CD4-positive, alpha-beta T cell treated with Interleukin-6 at 100 ng/mL for 8 hours (primary cell): ENCODE data around the gene NLRP11.
"Not testable (repeated sequence)": the region's sequence is repeated elsewhere in the genome, so short reads cannot be mapped to it uniquely, and the experiment has no call there.

Source experiments
- DNase-seq: peaks from one replicate; pipeline ENCODE4 v3.0.0-alpha.2; 2020; ENCODE audit warnings: mixed read lengths, low spot score

NLRP11 gene

DNA sequence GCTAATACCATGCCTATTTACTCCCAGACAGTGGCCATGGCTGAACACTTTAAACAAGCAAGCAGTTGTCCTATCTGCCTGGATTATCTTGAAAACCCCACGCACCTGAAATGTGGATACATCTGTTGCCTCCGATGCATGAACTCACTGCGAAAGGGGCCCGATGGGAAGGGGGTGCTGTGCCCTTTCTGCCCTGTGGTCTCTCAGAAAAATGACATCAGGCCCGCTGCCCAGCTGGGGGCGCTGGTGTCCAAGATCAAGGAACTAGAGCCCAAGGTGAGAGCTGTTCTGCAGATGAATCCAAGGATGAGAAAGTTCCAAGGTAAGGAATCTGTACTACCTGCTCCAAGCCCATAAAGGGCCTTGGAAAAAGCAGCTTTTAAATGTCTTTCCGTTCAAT lies 54.3 kb downstream of the NLRP11 start:
- no peak for DNase-seq

DNA sequence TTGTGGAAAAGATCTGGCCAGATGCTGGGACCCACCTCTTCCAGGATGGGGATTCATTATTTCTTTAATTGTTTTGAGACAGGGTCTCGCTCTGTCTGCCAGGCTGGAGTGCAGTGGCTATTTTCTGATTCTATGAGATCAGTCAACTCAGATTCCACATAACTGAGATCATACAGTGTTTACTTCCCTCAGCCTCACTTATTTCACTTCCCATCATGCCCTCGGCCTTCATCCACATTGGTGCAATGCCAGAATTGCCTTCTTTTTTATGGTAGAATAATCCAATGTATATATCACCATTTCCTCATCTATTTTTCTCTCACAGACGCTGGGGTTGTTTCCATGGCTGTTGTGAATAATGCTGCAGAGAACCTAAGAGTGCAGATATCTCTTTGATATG lies 62.2 kb downstream of the NLRP11 start:
- not testable (repeated sequence) for DNase-seq

DNA sequence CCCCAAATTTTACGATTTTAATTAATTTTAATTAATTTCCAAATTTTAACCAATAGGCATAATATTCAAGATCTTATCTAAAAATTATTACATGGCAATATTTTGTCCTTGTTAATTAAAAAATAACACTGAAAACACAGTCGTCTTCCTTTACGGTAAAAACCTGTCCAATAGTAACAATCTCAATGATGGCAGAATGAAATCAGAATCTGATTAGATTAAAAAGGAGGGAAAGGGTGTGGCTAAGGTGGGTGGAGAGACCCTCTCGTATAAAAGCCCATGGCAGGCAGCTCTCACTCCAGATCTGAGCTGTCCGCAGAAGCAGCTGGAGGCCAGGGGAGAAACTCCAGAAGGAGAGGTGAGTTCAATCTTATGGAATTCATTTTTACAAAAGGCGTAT lies 63.0 kb downstream of the NLRP11 start, which contains the start of gene RFPL4AL1:
Gene RFPL4AL1 (plus strand): TSS at position 301 of the 400 bp plus-strand sequence. CDS start 2,687 bp downstream, outside the sequence.
- not testable (repeated sequence) for DNase-seq

DNA sequence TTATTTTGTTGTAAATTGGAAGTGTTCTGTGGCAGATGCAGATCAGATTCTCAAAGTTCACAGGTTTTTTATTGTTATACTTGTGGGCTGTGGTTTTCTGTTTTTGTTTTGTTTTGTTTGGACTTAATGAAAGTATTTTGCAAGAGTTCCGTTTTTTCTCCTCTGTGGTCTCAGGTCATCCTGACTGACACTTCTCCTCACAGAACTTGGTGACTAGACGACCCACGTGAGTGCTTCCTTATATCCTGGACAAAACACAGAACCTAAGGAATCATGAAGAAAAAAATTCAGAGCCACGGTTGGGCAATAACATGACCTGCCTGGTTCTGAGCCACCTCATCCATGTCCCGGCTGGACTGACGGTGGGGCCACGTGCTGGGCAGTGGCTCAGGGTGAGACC lies 65.3 kb downstream of the NLRP11 start:
- no peak for DNase-seq

DNA sequence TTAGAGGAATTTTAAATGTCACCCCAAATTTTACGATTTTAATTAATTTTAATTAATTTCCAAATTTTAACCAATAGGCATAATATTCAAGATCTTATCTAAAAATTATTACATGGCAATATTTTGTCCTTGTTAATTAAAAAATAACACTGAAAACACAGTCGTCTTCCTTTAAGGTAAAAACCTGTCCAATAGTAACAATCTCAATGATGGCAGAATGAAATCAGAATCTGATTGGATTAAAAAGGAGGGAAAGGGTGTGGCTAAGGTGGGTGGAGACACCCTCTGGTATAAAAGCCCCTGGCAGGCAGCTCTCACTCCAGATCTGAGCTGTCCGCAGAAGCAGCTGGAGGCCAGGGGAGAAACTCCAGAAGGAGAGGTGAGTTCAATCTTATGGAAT lies 73.0 kb downstream of the NLRP11 start, which contains the start of gene RFPL4A:
Gene RFPL4A (plus strand): TSS at position 301 of the 400 bp plus-strand sequence. CDS start 2,704 bp downstream, outside the sequence.
- DNase-seq, result not testable (repeated sequence)

DNA sequence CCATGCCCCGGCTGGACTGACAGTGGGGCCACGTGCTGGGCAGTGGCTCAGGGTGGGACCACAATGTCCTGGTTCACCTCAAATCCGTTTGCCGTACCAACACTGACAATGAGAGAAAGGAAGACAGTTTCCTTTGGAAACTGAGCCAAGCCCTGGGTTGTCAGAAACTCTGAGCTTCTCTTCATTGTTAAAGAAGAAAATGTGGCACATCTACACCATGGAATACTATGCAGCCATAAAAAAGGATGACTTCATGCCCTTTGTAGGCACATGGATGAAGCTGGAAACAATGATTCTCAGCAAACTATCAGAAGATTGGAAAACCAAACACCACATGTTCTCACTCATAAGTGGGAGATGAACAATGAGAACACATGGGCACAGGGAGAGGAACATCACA lies 75.0 kb downstream of the NLRP11 start:
- DNase-seq, result not testable (repeated sequence)

DNA sequence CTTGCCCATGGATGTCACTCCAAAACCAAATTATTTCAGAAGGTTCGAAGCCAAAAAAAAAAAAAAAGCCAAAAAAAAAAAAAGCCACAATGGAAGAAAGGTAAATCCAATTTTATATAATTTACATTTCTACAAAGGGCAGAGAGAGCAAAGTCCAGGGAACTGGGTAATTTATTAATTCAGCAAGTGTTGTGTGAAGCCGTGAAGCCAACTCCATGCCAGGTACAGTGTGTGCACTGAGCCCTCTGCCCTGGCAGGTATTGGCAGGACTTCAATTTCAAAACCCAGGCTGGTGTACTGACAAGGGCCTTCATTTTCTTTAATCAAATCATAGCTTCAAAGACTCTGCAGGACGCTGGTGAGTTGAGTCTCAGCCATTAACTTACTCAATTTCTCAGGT lies 78.4 kb downstream of the NLRP11 start:
- no peak for DNase-seq

DNA sequence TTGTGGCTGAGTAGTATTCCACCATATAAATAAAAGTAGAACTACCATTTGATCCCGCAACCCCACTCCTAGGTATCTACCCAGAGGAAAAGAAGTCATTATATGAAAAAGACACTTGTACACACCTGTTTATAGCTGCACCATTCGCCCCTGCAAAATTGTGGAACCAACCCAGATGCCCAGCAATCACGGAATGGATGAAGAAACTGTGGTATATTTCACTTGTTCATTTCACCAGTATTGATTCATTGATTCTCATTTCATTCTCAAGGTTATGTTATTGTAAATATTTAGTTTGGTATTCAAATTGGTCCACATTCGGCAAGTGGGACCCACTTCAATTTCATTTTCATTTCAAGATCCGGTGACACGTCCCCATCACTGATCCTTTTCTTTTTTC lies 81.1 kb downstream of the NLRP11 start:
- DNase-seq, result no peak

DNA sequence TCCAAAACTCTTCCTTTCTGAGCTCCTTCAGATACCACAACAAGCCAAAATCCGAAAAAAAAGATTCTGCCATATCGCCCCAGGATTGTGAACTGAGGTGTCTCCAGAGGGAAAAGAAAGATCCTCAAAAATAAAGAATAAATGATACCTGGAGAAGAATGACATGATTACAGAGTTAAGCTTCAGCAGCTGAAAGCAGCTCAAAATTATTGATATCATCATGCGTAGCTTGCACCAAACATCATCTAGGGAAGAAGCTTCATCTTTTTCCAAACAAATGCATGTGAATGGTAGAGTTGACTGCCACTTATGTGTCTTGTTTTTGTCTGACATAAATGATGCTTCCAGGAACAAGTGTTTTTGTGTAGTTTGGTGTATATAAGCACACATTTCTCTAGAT lies 93.5 kb downstream of the NLRP11 start, which contains the start of gene NLRP9:
Gene NLRP9 (minus strand): TSS at position 101 of the 400 bp plus-strand sequence. CDS start 28 bp downstream, at position 73.
- no peak for DNase-seq
